Cardiac muscle cell (in vitro differentiated cells and primary cell): ENCODE data around the gene MED9. TPM values are rescaled to one million over a fixed set of nuclear protein-coding genes. Genes with fewer than 3 reads are reported as not detected.
"Not testable (repeated sequence)": the region's sequence is repeated elsewhere in the genome, so short reads cannot be mapped to it uniquely, and the experiment has no call there.

Experiments
- DNase-seq, 2 donors: peaks; one replicate each; pipeline versions ENCODE4 v3.0.0 to v3.0.0-alpha.2; 2010 to 2017; ENCODE audit warnings: low read depth in 1 of 2, low spot score in 1 of 2
- H3K27ac ChIP-seq: fragments of 200-600 bp; sonication (generic); 2 replicates; pipeline ENCODE4 v1.5.1; 2016
- H3K27me3 ChIP-seq: fragments of 200-600 bp; sonication (generic); 2 replicates; pipeline ENCODE4 v1.6.0; 2016; ENCODE audit warnings: control low read depth
- H3K36me3 ChIP-seq: fragments of 200-600 bp; sonication (generic); 2 replicates; pipeline ENCODE4 v1.5.1; 2016; ENCODE audit warnings: control low read depth
- H3K4me1 ChIP-seq: fragments of 200-600 bp; sonication (generic); 2 replicates; pipeline ENCODE4 v1.8.1; 2017; ENCODE audit warnings: low read depth, mild to moderate bottlenecking, mixed run types
- H3K4me3 ChIP-seq: fragments of 200-600 bp; sonication (generic); 2 replicates; pipeline ENCODE4 v1.5.1; 2016; ENCODE audit warnings: mild to moderate bottlenecking
- H3K9me3 ChIP-seq: fragments of 200-600 bp; sonication (generic); 2 replicates; pipeline ENCODE4 v1.5.1; 2017; ENCODE audit warnings: low read depth, mild to moderate bottlenecking, control low read depth
- CTCF ChIP-seq: IDR thresholded peaks from 2 replicates; pipeline ENCODE4 v1.5.1; 2012; ENCODE audit warnings: low read depth, mild to moderate bottlenecking, low read length
- polyA plus RNA-seq: library from polyadenylated mRNA; unstranded; fragments of >200 nt; fragmentation: Nextera tagmentation; extraction: Ambion mirVana; gene quantifications from 2 replicates; pipeline ENCODE4 v1.2.1, GENCODE V29; 2016
- total RNA-seq: library from RNA; depleted of rRNA; stranded (reverse); fragments of >200 nt; gene quantifications from 2 replicates; pipeline ENCODE4 v1.2.3, GENCODE V29; 2016

MED9 gene, protein sequence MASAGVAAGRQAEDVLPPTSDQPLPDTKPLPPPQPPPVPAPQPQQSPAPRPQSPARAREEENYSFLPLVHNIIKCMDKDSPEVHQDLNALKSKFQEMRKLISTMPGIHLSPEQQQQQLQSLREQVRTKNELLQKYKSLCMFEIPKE
- total RNA-seq: 34.0 and 38.2 TPM in 2 replicates
- polyA plus RNA-seq: 27.9 and 42.3 TPM in 2 replicates

GRCh38 chr17:17476865-17477467 is at the start of gene MED9:
MED9 (plus strand) TSS chr17:17477000; CDS start chr17:17477042, 42 bp downstream.
- peaks cover 6% of the 10 kb centered on the region for H3K4me1 ChIP-seq

GRCh38 chr17:17429222-17429621 is 47.6 kb upstream of the MED9 start:
- no peak for TF ChIP-seq CTCF
- Histone ChIP-seq H3K27me3 (no peaks in the 10 kb centered on the region), H3K4me1 (no peaks in the 10 kb centered on the region), H3K36me3 (no peaks in the 10 kb centered on the region), H3K4me3 (no peak overlapping the region), H3K9me3 (no peaks in the 10 kb centered on the region), H3K27ac (no peak overlapping the region)
- no peak for DNase-seq

More at GRCh38 chr17:17476865-17477467, at the start of gene MED9:
- Histone ChIP-seq H3K27me3 (peaks cover 15% of the 10 kb centered on the region), H3K9me3 (no peaks in the 10 kb centered on the region), H3K36me3 (peaks cover 2% of the 10 kb centered on the region), H3K4me3 (peak within 1 kb of the TSS; percentile 95), H3K27ac (peak within 1 kb of the TSS; percentile 96)
- DNase-seq: peak; percentile 94
- TF ChIP-seq CTCF: no peak

- not testable (repeated sequence) for H3K4me3 ChIP-seq, DNase-seq, H3K9me3 ChIP-seq, H3K36me3 ChIP-seq, H3K27me3 ChIP-seq, H3K27ac ChIP-seq, H3K4me1 ChIP-seq
Observed at GRCh38 chr17:17430924-17431323, 45.9 kb upstream of the MED9 start.

GRCh38 chr17:17431605-17432004 is 45.2 kb upstream of the MED9 start:
- no peak overlapping the region for H3K4me3 ChIP-seq
- H3K4me1 ChIP-seq: no peaks in the 10 kb centered on the region
- TF ChIP-seq CTCF: no peak
- no peak for DNase-seq
- no peaks in the 10 kb centered on the region for H3K27me3 ChIP-seq
- no peaks in the 10 kb centered on the region for H3K9me3 ChIP-seq
- no peaks in the 10 kb centered on the region for H3K36me3 ChIP-seq
- no peak overlapping the region for H3K27ac ChIP-seq

DNA sequence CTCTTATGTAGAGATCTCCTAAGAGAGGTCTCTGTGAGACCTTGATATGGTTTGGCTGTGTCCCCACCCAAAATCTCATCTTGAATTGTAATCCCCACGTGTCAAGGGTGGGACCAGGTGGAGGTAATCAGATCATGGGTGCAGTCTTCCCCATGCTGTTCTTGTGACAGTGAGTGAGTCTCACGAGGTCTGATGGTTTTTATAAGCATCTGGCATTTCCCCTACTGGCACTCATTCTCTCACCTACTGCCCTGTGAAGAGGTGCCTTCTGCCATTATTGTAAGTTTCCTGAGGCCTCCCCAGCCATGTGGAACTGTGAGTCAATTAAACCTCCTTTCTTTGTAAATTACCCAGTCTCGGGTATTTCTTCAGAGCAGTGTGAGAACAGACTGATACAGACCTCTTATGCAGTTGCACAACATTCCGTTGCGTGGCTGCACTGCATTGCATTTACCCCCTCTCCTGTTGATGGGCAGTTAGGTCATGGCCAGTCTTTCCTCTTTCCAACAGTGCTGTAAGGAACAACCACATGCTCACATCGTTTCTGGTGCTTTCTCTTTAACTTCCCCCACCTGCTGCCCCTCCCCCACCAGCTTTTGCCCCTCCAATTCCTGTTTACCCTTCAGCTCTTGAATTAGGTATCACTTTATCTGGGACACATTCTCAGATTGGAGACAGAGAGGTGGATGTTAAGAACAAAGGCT is 43.6 kb upstream of the MED9 start:
- Histone ChIP-seq H3K4me3 (no peak overlapping the region), H3K36me3 (no peaks in the 10 kb centered on the region), H3K4me1 (no peaks in the 10 kb centered on the region), H3K9me3 (no peaks in the 10 kb centered on the region), H3K27me3 (no peaks in the 10 kb centered on the region), H3K27ac (no peak overlapping the region)
- TF ChIP-seq CTCF: peak; percentile 15
- peak in 1 of 2 donors; percentile 96 for DNase-seq

DNA sequence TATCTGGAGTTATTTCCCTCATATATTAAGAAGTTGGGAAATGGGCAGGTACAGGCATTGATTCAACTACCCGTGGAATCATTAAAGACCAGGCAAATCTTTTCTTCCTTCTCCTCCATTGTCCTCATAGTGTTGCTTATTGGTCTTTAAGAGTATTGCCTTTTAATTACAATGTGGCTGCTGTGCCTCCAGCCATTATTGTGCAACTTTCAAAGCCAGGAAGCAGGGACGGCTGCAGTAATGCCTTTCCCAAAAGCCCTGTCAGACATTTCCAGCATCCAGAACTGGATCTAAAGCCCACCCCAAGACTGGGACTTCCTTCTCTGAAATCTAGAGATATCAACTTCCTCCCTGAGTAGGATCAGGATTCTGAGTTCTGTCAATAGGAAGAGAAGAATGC is 42.3 kb upstream of the MED9 start:
- no peak overlapping the region for H3K27ac ChIP-seq

More for the DNA sequence above, 42.3 kb upstream of the MED9 start:
- DNase-seq: no peak
- H3K36me3 ChIP-seq: no peaks in the 10 kb centered on the region
- no peaks in the 10 kb centered on the region for H3K9me3 ChIP-seq
- H3K27me3 ChIP-seq: no peaks in the 10 kb centered on the region
- no peaks in the 10 kb centered on the region for H3K4me1 ChIP-seq
- no peak overlapping the region for H3K4me3 ChIP-seq
- TF ChIP-seq CTCF: no peak
